ENCODE data around the gene MID1.

The MID1 gene

DNA sequence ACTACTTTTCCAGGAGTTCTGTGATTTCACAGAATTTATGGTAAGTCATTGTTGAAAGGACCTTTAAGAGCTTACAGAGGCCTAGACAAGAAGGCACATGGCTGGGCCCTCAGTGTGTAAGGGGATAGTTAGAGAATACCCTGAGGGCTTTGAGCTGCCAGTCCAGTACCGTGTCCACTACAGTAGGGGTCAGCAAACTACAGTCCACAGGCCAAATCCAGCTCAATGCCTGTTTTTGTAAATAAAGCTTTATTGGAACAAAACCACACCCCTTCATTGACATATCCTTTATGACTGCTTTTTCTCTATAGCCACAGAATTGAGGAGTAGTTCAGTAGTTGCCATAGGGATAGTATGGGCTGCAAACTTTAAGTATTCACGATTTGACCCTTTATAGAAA, 176.2 kb downstream of the MID1 start:
- Histone ChIP-seq H3K9me3 (ENCODE audit: insufficient read depth, low read length) (no peaks in the 10 kb centered on the region), H3K4me2 (ENCODE audit: low read length) (no peak overlapping the region), H4K20me1 (ENCODE audit: insufficient read depth, low read length) (no peaks in the 10 kb centered on the region), H3K27ac (ENCODE audit: low read length) (no peak overlapping the region), H3K4me3 (ENCODE audit: low read length) (no peak overlapping the region), H3K4me1 (ENCODE audit: low read length) (no peaks in the 10 kb centered on the region), H3K36me3 (replicated peaks; ENCODE audit: low read depth, low read length) (no peaks in the 10 kb centered on the region), H2AFZ (ENCODE audit: low read depth, low read length) (no peak overlapping the region), H3K79me2 (ENCODE audit: low read length) (no peaks in the 10 kb centered on the region), H3K27me3 (ENCODE audit: low read depth, low read length) (no peaks in the 10 kb centered on the region), H3K9ac (ENCODE audit: low read length) (no peak overlapping the region)
- TF ChIP-seq, protein P1, sequence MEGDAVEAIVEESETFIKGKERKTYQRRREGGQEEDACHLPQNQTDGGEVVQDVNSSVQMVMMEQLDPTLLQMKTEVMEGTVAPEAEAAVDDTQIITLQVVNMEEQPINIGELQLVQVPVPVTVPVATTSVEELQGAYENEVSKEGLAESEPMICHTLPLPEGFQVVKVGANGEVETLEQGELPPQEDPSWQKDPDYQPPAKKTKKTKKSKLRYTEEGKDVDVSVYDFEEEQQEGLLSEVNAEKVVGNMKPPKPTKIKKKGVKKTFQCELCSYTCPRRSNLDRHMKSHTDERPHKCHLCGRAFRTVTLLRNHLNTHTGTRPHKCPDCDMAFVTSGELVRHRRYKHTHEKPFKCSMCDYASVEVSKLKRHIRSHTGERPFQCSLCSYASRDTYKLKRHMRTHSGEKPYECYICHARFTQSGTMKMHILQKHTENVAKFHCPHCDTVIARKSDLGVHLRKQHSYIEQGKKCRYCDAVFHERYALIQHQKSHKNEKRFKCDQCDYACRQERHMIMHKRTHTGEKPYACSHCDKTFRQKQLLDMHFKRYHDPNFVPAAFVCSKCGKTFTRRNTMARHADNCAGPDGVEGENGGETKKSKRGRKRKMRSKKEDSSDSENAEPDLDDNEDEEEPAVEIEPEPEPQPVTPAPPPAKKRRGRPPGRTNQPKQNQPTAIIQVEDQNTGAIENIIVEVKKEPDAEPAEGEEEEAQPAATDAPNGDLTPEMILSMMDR (IDR thresholded peaks at IDR 0.05; ENCODE audit: low read depth, low read length), result no peak
- TF ChIP-seq EZH2phosphoT487 (IDR thresholded peaks at IDR 0.05; ENCODE audit: low read depth), result no peak

DNA sequence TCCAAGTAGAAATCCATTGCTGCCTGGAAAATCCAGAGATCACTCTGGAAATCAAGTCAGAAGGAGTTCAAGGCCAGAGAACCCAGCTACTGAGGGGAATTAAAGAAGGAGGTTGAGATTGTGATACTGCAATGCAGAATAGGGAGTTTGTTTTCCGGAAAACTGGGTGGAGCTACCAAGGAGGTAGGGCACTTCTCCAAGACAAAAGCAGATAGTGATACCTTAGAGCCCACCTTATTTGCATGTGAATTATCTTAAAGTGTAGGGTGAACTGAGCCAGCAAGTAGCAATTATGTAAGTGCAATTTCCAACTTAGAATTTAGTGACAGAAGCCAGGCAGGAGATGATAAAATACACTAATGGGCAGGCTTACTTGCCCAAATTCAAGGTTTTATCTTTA, 178.9 kb downstream of the MID1 start:
- TF ChIP-seq, protein P1 (IDR thresholded peaks at IDR 0.05; ENCODE audit: low read depth, low read length), result no peak
- TF ChIP-seq EZH2phosphoT487 (IDR thresholded peaks at IDR 0.05; ENCODE audit: low read depth), result no peak
- Histone ChIP-seq H3K4me2 (ENCODE audit: low read length) (no peak overlapping the region), H2AFZ (ENCODE audit: low read depth, low read length) (no peak overlapping the region), H4K20me1 (ENCODE audit: insufficient read depth, low read length) (no peaks in the 10 kb centered on the region), H3K79me2 (ENCODE audit: low read length) (no peaks in the 10 kb centered on the region), H3K27ac (ENCODE audit: low read length) (no peak overlapping the region), H3K27me3 (ENCODE audit: low read depth, low read length) (no peaks in the 10 kb centered on the region), H3K9ac (ENCODE audit: low read length) (no peak overlapping the region), H3K4me3 (ENCODE audit: low read length) (no peak overlapping the region), H3K36me3 (replicated peaks; ENCODE audit: low read depth, low read length) (no peaks in the 10 kb centered on the region), H3K4me1 (ENCODE audit: low read length) (no peaks in the 10 kb centered on the region), H3K9me3 (ENCODE audit: insufficient read depth, low read length) (no peaks in the 10 kb centered on the region)

DNA sequence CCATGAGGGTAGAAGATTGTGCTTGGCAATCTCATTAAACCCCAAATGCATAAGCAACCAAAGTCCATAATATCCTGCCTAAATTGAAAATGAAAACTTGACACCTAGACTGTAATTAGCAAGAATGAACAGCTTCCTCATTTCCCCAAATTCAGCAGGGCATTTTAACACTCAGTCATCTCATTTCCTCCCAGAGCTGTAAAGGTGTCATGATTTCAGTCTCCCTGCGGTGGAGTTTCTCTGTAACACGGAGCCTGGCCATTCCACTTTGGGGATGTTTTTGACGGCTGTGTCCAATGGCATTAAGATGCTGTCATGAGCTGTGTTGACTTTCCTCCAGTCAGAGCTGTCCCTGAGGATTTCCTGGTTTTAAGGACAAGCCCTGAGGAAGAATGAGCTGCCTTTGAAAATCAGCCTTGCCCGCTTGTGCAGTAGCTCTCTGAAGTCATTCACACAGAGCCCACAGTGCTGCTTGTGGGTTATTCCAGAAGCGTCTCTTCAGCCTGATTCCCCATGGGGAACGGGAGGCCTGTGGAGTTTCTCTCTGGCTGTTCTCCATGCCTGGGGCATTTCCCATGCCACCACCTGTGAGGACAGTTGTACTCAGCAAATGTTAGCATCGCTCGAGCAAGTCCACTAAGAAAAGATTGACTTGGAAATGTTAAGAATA, 187.0 kb downstream of the MID1 start:
- Histone ChIP-seq H4K20me1 (ENCODE audit: insufficient read depth, low read length) (no peaks in the 10 kb centered on the region), H3K9ac (ENCODE audit: low read length) (no peak overlapping the region), H3K9me3 (ENCODE audit: insufficient read depth, low read length) (no peaks in the 10 kb centered on the region), H3K27me3 (ENCODE audit: low read depth, low read length) (no peaks in the 10 kb centered on the region), H3K4me3 (ENCODE audit: low read length) (no peak overlapping the region), H3K4me1 (ENCODE audit: low read length) (no peaks in the 10 kb centered on the region), H3K36me3 (replicated peaks; ENCODE audit: low read depth, low read length) (no peaks in the 10 kb centered on the region), H3K79me2 (ENCODE audit: low read length) (no peaks in the 10 kb centered on the region), H3K4me2 (ENCODE audit: low read length) (no peak overlapping the region), H2AFZ (ENCODE audit: low read depth, low read length) (no peak overlapping the region), H3K27ac (ENCODE audit: low read length) (no peak overlapping the region)
- TF ChIP-seq, protein P1 (IDR thresholded peaks at IDR 0.05; ENCODE audit: low read depth, low read length), result no peak
- no peak for TF ChIP-seq EZH2phosphoT487 (IDR thresholded peaks at IDR 0.05; ENCODE audit: low read depth)

DNA sequence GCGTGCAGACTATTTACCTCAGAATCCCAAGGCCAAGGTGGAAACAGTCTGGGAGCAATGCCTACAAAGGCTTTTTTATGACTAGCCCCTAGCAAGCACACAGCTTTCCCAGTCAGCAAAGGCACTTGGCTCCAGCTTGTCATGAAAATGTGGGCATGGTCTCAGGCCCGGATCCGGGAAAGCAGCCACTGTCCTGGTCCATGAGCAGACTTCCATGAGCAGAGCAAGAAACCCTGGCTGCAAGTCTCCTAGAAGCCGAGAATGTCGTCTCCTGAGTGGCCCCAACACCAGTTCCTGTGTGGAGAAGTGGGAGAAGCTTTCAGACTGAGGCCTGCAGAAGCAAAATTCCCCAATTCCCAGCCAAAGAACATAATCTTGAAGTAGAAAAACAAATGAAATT, 190.5 kb downstream of the MID1 start:
- no peak overlapping the region for H3K9ac ChIP-seq (ENCODE audit: low read length)

More for the DNA sequence above, 190.5 kb downstream of the MID1 start:
- no peaks in the 10 kb centered on the region for H3K27me3 ChIP-seq (ENCODE audit: low read depth, low read length)
- H3K4me1 ChIP-seq (ENCODE audit: low read length), result no peaks in the 10 kb centered on the region
- H2AFZ ChIP-seq (ENCODE audit: low read depth, low read length), result no peak overlapping the region
- H3K36me3 ChIP-seq (replicated peaks; ENCODE audit: low read depth, low read length), result no peaks in the 10 kb centered on the region
- no peak overlapping the region for H3K4me2 ChIP-seq (ENCODE audit: low read length)
- no peaks in the 10 kb centered on the region for H4K20me1 ChIP-seq (ENCODE audit: insufficient read depth, low read length)
- no peak for TF ChIP-seq EZH2phosphoT487 (IDR thresholded peaks at IDR 0.05; ENCODE audit: low read depth)
- TF ChIP-seq, protein P1 (IDR thresholded peaks at IDR 0.05; ENCODE audit: low read depth, low read length), result no peak
- H3K9me3 ChIP-seq (ENCODE audit: insufficient read depth, low read length), result no peaks in the 10 kb centered on the region
- H3K27ac ChIP-seq (ENCODE audit: low read length), result no peak overlapping the region
- no peak overlapping the region for H3K4me3 ChIP-seq (ENCODE audit: low read length)
- H3K79me2 ChIP-seq (ENCODE audit: low read length), result no peaks in the 10 kb centered on the region
